GM23248 (cell line): Measurements from ENCODE around the gene PACS1. TPM values are rescaled to one million over a fixed set of nuclear protein-coding genes. Genes with fewer than 3 reads are reported as not detected.
A peak's percentile ranks its signal among the peaks of the same experiment; 100 is the strongest.

Experiments
- DNase-seq: peaks from one replicate; pipeline ENCODE4 v3.0.0-alpha.2; 2015
- H2AFZ ChIP-seq: fragments of 200-600 bp; sonication (generic); 2 replicates; pipeline ENCODE4 v1.6.1; 2016; ENCODE audit warnings: antibody characterized with exemption
- H3F3A ChIP-seq: fragments of 200-600 bp; sonication (generic); 2 replicates; pipeline ENCODE4 v1.6.1; 2016; ENCODE audit warnings: mild to moderate bottlenecking, antibody characterized with exemption, mixed run types; ENCODE audit not compliant: insufficient read depth
- H3K27ac ChIP-seq: fragments of 200-600 bp; sonication (generic); 2 replicates; pipeline ENCODE4 v1.5.1; 2016; ENCODE audit warnings: mild to moderate bottlenecking
- H3K27me3 ChIP-seq: fragments of 200-600 bp; sonication (generic); replicated peaks from 2 replicates; pipeline ENCODE4 v1.6.1; 2016; ENCODE audit warnings: mild to moderate bottlenecking; ENCODE audit not compliant: insufficient read depth
- H3K36me3 ChIP-seq: fragments of 200-600 bp; sonication (generic); 2 replicates; pipeline ENCODE4 v1.6.1; 2016; ENCODE audit warnings: low read depth, mild to moderate bottlenecking
- H3K4me1 ChIP-seq: fragments of 200-600 bp; sonication (generic); 2 replicates; pipeline ENCODE4 v1.6.1; 2016; ENCODE audit warnings: mild to moderate bottlenecking; ENCODE audit not compliant: insufficient read depth
- H3K4me2 ChIP-seq: fragments of 200-600 bp; sonication (generic); one replicate; pipeline ENCODE4 v1.6.1; 2016; ENCODE audit warnings: mild to moderate bottlenecking; ENCODE audit not compliant: unreplicated experiment
- H3K4me3 ChIP-seq: fragments of 200-600 bp; sonication (generic); 2 replicates; pipeline ENCODE4 v1.5.1; 2016; ENCODE audit warnings: mild to moderate bottlenecking
- H3K79me2 ChIP-seq: fragments of 200-600 bp; sonication (generic); 2 replicates; pipeline ENCODE4 v1.6.1; 2016; ENCODE audit warnings: mild to moderate bottlenecking; ENCODE audit not compliant: insufficient read depth
- H3K9ac ChIP-seq: fragments of 200-600 bp; sonication (generic); 2 replicates; pipeline ENCODE4 v1.6.1; 2016; ENCODE audit warnings: mild to moderate bottlenecking
- H3K9me2 ChIP-seq: fragments of 200-600 bp; sonication (generic); 2 replicates; pipeline ENCODE4 v1.6.1; 2016; ENCODE audit warnings: mixed run types, mild to moderate bottlenecking, moderate library complexity; ENCODE audit not compliant: insufficient read depth
- H3K9me3 ChIP-seq: fragments of 200-600 bp; sonication (generic); one replicate; pipeline ENCODE4 v1.6.1; 2017; ENCODE audit warnings: low read depth
- H4K20me1 ChIP-seq: fragments of 200-600 bp; sonication (generic); 2 replicates; pipeline ENCODE4 v1.6.0; 2016; ENCODE audit not compliant: insufficient read depth
- EZH2 ChIP-seq: fragments of 200-600 bp; sonication (generic); IDR thresholded peaks from 2 replicates; pipeline ENCODE4 v1.6.1; 2018; ENCODE audit warnings: antibody characterized with exemption, mild to moderate bottlenecking; ENCODE audit not compliant: insufficient read depth, poor library complexity, severe bottlenecking
- EZH2phosphoT487 ChIP-seq: fragments of 200-600 bp; sonication (generic); IDR thresholded peaks from 2 replicates; pipeline ENCODE4 v1.6.1; 2018; ENCODE audit warnings: antibody characterized with exemption, moderate library complexity, mild to moderate bottlenecking, low read depth; ENCODE audit not compliant: insufficient read depth
- WGBS, 2 experiments: methylation state at CpG; one replicate each; pipeline ENCODE4 v1.1.6; 2015 to 2017; ENCODE audit warnings: low lambda C conversion rate in 2 of 2, low coverage in 1 of 2; ENCODE audit errors: missing lambda C conversion rate in 2 of 2; 5-methylcytosine and 5-hydroxymethylcytosine counted together
- in situ Hi-C: fragments of 300-500 bp; cut with MboI; formaldehyde crosslinking; loops from 2 replicates; pipeline ENCODE4 v1.15.0; 2020
- polyA plus RNA-seq: library from polyadenylated mRNA; unstranded; fragments of >200 nt; fragmentation: Nextera tagmentation; extraction: Ambion mirVana; gene quantifications from 2 replicates; pipeline ENCODE4 v1.2.1, GENCODE V29; 2016
- total RNA-seq: library from RNA; depleted of rRNA; stranded (reverse); fragments of >200 nt; shearing (Covaris generic); gene quantifications from 2 replicates; pipeline ENCODE4 v1.2.3, GENCODE V29; 2014

Gene PACS1
- total and polyA plus RNA-seq, 2 experiments from 2014 or later: 33.2 to 48.9 TPM

- H2AFZ ChIP-seq: no peak overlapping the region
- no peaks in the 10 kb centered on the region for H3K9me2 ChIP-seq
- WGBS, 2 experiments: 93 to 98% methylated on average over 1 of the region's 1 CpG
- no peak for TF ChIP-seq EZH2
- no peak overlapping the region for H3K27ac ChIP-seq
- peaks cover 12% of the 10 kb centered on the region for H3K4me1 ChIP-seq
- in situ Hi-C loops: no loop called here
- no peaks in the 10 kb centered on the region for H3K27me3 ChIP-seq
- no peak for DNase-seq
- H3K9me3 ChIP-seq: no peaks in the 10 kb centered on the region
- H3K9ac ChIP-seq: no peak overlapping the region
- H3K4me3 ChIP-seq: no peak overlapping the region
- no peak overlapping the region for H3K4me2 ChIP-seq
- no peaks in the 10 kb centered on the region for H4K20me1 ChIP-seq
- peaks cover 67% of the 10 kb centered on the region for H3K79me2 ChIP-seq
- peaks cover 88% of the 10 kb centered on the region for H3F3A ChIP-seq
- peaks cover 72% of the 10 kb centered on the region for H3K36me3 ChIP-seq
These were observed 5.5 kb upstream of the PACS1 start for GRCh38 chr11:66064571-66064970.

GRCh38 chr11:66066751-66067150, 3.3 kb upstream of the PACS1 start:
- Histone ChIP-seq H4K20me1 (no peaks in the 10 kb centered on the region), H3K4me3 (no peak overlapping the region), H3K9ac (no peak overlapping the region), H3K9me2 (no peaks in the 10 kb centered on the region), H3K4me1 (peaks cover 12% of the 10 kb centered on the region), H3K27me3 (no peaks in the 10 kb centered on the region), H3K36me3 (peaks cover 51% of the 10 kb centered on the region), H3F3A (peaks cover 79% of the 10 kb centered on the region), H3K27ac (no peak overlapping the region), H3K9me3 (no peaks in the 10 kb centered on the region), H2AFZ (no peak overlapping the region), H3K79me2 (peaks cover 60% of the 10 kb centered on the region), H3K4me2 (no peak overlapping the region)
- 96 to 97% methylated on average over 3 of the region's 3 CpGs for WGBS, 2 experiments
- no peak for DNase-seq
- TF ChIP-seq EZH2 (no peak), EZH2phosphoT487 (no peak)
- in situ Hi-C loops: no loop called here

DNA sequence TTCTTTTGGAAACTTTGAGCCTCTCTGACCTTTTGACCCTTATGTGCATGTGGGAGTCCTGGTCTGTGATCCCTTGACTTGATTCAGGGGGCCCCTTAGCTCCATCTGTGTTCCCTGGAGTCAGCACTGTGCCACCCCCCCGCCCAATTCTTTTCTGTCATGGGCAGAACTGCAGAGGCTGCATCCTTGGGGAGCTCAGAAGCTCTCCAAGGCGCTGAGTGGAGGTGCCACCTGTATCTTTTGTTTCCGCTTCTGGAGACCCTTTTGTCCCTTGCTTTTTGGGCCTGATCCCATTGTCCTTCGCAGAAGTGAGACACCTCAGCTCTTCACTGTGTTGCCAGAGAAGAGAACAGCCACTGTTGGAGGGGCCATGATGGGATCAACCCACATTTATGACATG, 2.4 kb upstream of the PACS1 start:
- Histone ChIP-seq H3K27me3 (no peaks in the 10 kb centered on the region), H3K4me1 (peaks cover 12% of the 10 kb centered on the region), H3K27ac (peak overlapping the region; percentile 16; the same call in 1 of the 2 replicates), H3K79me2 (peaks cover 61% of the 10 kb centered on the region), H4K20me1 (0 out of 2 replicates have a peak, but pooled peaks cover under 1% of the 10 kb centered on the region), H3K4me3 (no peak overlapping the region), H3K36me3 (peaks cover 44% of the 10 kb centered on the region), H3K4me2 (no peak overlapping the region), H3K9me3 (no peaks in the 10 kb centered on the region), H3F3A (peaks cover 79% of the 10 kb centered on the region), H3K9me2 (no peaks in the 10 kb centered on the region), H2AFZ (no peak overlapping the region), H3K9ac (no peak overlapping the region)
- in situ Hi-C loops: no loop called here
- TF ChIP-seq EZH2: no peak
- no peak for TF ChIP-seq EZH2phosphoT487
- WGBS, 2 experiments: 88 to 92% methylated on average over 4 of the region's 4 CpGs
- DNase-seq: no peak

- peaks cover 40% of the 10 kb centered on the region for H3K36me3 ChIP-seq
- H3K79me2 ChIP-seq: peaks cover 61% of the 10 kb centered on the region
- in situ Hi-C loops: no loop called here
- H3F3A ChIP-seq: peaks cover 74% of the 10 kb centered on the region
- TF ChIP-seq EZH2phosphoT487 (no peak), EZH2 (no peak)
- 61 to 65% methylated on average over 16 to 17 of the region's 17 CpGs for WGBS, 2 experiments
- H2AFZ ChIP-seq: no peak overlapping the region
- peak overlapping the region; percentile 85; the same call in 1 of the 2 replicates for H3K9ac ChIP-seq
- peak overlapping the region; percentile 90 for H3K27ac ChIP-seq
- 0 out of 2 replicates have a peak overlapping the region, but pooled peaks have one; percentile 90 for H3K4me3 ChIP-seq
- no peaks in the 10 kb centered on the region for H3K9me3 ChIP-seq
- no peak overlapping the region for H3K4me2 ChIP-seq
- peaks cover 12% of the 10 kb centered on the region for H3K4me1 ChIP-seq
- H3K27me3 ChIP-seq: no peaks in the 10 kb centered on the region
- H3K9me2 ChIP-seq: no peaks in the 10 kb centered on the region
- DNase-seq: peak; percentile 71
- 0 out of 2 replicates have a peak, but pooled peaks cover 3% of the 10 kb centered on the region for H4K20me1 ChIP-seq
These were observed 1.8 kb upstream of the PACS1 start for GRCh38 chr11:66068154-66068821.
